Glutamatergic neuron (in vitro differentiated cells): Measurements from ENCODE around the gene FBN2. TPM values are rescaled to one million over a fixed set of nuclear protein-coding genes. Genes with fewer than 3 reads are reported as not detected.

Source experiments
- DNase-seq: peaks from one replicate; pipeline ENCODE4 v3.0.0; 2022
- H3K27ac Mint-ChIP-seq: one replicate; pipeline ENCODE4 v1.8.0; 2020; ENCODE audit warnings: mild to moderate bottlenecking, mixed read lengths, inconsistent platforms; ENCODE audit not compliant: unreplicated experiment
- H3K27me3 Mint-ChIP-seq: one replicate; pipeline ENCODE4 v1.8.0; 2020; ENCODE audit warnings: mild to moderate bottlenecking, moderate library complexity, mixed read lengths, inconsistent platforms; ENCODE audit not compliant: unreplicated experiment
- H3K36me3 Mint-ChIP-seq: one replicate; pipeline ENCODE4 v1.8.0; 2020; ENCODE audit warnings: mild to moderate bottlenecking, mixed read lengths, inconsistent platforms; ENCODE audit not compliant: unreplicated experiment
- H3K4me1 Mint-ChIP-seq: one replicate; pipeline ENCODE4 v1.8.0; 2020; ENCODE audit warnings: mild to moderate bottlenecking, low read depth, mixed read lengths, inconsistent platforms; ENCODE audit not compliant: unreplicated experiment
- H3K4me3 Mint-ChIP-seq: one replicate; pipeline ENCODE4 v1.8.0; 2020; ENCODE audit warnings: mild to moderate bottlenecking, mixed read lengths, inconsistent platforms; ENCODE audit not compliant: unreplicated experiment
- H3K9me3 Mint-ChIP-seq: one replicate; pipeline ENCODE4 v1.8.0; 2020; ENCODE audit warnings: mild to moderate bottlenecking, moderate library complexity, mixed read lengths, inconsistent platforms; ENCODE audit not compliant: unreplicated experiment
- CTCF ChIP-seq: fragments of 200-600 bp; sonication (generic); IDR thresholded peaks from one replicate; pipeline ENCODE4 v1.5.0; 2021; ENCODE audit not compliant: partially characterized antibody, unreplicated experiment
- total RNA-seq: library from RNA; stranded (reverse); fragmentation: NEBNext Ultra II Directional; extraction: Animal tissue kit (Norgen Biotek cat#: 25700); gene quantifications from one replicate; pipeline ENCODE4 v1.2.1, GENCODE V29; 2021; ENCODE audit not compliant: unreplicated experiment

FBN2 gene
- total RNA-seq, 1 donor from 2014 or later: 0.86 TPM

GRCh38 chr5:128536254-128537220, 1.5 kb downstream of the FBN2 start:
- peaks cover 5% of the 10 kb centered on the region for H3K9me3 Mint-ChIP-seq
- DNase-seq: peak; percentile 54
- H3K27ac Mint-ChIP-seq: no peak overlapping the region
- H3K36me3 Mint-ChIP-seq: no peaks in the 10 kb centered on the region
- peaks cover 2% of the 10 kb centered on the region for H3K4me1 Mint-ChIP-seq
- peaks cover 9% of the 10 kb centered on the region for H3K27me3 Mint-ChIP-seq
- TF ChIP-seq CTCF: no peak
- H3K4me3 Mint-ChIP-seq: peak overlapping the region; percentile 57

DNA sequence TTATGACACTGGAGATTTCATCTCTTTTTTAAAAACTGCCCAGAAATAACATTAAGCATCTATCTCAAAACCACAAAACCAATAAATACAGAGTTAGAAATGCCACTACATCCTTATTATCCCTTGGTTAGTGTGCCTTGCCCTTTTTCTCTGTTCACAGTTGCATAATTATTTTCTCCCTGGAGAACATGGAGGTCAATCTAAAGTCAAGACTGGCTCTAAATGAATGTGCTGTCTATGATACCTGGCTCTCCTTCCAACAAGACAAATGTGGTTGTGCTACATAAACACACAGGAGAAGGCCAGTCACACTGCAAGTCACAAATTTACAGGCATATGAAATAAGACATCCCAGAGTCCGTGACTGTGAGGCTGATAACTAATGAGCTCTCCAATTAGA, 2.8 kb downstream of the FBN2 start:
- peaks cover 5% of the 10 kb centered on the region for H3K9me3 Mint-ChIP-seq
- H3K4me3 Mint-ChIP-seq: no peak overlapping the region
- TF ChIP-seq CTCF: no peak
- no peaks in the 10 kb centered on the region for H3K36me3 Mint-ChIP-seq
- no peak overlapping the region for H3K27ac Mint-ChIP-seq
- no peak for DNase-seq
- peaks cover 9% of the 10 kb centered on the region for H3K27me3 Mint-ChIP-seq
- peaks cover 2% of the 10 kb centered on the region for H3K4me1 Mint-ChIP-seq

DNA sequence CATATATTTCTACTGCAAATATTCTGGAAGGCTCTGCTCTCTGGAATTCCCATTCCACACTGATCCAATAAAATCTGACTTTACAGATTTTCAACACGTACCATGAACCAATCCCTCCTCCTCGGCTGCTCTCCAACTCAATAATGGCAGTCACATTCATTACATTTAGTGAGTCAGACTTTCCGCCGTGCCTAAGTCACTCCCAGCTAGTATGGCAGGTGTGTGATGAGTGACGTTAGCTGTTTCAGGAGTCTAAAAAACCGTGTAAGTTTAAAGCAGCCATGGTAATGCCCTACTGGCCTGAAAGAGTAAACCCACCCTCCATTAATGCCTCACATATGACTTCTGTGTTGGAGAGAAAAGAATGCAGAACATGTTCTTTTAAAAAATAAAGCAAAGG, 3.3 kb downstream of the FBN2 start:
- Mint-ChIP-seq H3K4me1 (peaks cover 2% of the 10 kb centered on the region), H3K27me3 (peaks cover 9% of the 10 kb centered on the region), H3K36me3 (no peaks in the 10 kb centered on the region), H3K27ac (no peak overlapping the region), H3K9me3 (peaks cover 5% of the 10 kb centered on the region), H3K4me3 (no peak overlapping the region)
- TF ChIP-seq CTCF: no peak
- DNase-seq: no peak

DNA sequence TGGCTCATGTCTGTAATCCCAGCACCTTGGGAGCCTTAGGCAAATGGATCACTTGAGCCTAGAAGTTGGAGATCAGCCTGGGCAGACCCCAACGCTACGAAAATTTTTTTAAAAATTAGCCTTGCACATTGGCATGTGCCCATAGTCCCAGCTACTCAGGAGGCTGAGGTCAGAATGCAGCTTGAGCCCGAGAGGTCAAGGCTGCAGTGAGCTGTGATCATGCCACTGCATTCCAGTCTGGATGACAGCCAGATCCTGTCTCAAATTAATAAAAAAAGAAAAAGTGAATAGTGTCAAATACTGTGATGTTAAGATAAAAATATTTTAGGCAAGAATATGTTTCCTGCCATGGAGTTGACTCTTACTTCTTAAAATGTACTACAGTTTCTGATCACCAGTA, 5.3 kb downstream of the FBN2 start:
- H3K4me1 Mint-ChIP-seq: peaks cover 2% of the 10 kb centered on the region
- no peaks in the 10 kb centered on the region for H3K36me3 Mint-ChIP-seq
- TF ChIP-seq CTCF: no peak
- peaks cover 5% of the 10 kb centered on the region for H3K9me3 Mint-ChIP-seq
- peaks cover 5% of the 10 kb centered on the region for H3K27me3 Mint-ChIP-seq
- no peak overlapping the region for H3K27ac Mint-ChIP-seq
- DNase-seq: no peak
- H3K4me3 Mint-ChIP-seq: no peak overlapping the region

DNA sequence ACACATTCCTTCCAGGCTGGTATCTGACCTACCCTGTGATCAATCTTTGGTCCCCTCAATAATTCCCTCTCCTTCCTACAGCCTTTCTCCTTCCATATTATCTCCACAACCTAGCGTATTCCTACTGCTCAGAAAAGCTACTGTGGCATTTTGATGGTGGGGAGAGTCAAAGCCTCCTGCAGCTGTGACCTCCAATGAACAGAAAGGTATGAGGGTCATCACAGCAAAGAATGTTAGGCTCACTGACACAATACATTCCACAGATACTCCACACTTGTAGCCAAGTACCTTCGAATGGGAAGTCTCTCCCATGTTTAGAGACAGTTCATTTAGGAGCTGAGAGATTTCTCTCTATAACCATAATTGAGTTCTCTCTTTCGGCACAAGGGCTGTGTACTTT, 5.9 kb downstream of the FBN2 start:
- peaks cover 5% of the 10 kb centered on the region for H3K9me3 Mint-ChIP-seq
- H3K27ac Mint-ChIP-seq: no peak overlapping the region
- H3K36me3 Mint-ChIP-seq: no peaks in the 10 kb centered on the region
- no peak for TF ChIP-seq CTCF
- no peak overlapping the region for H3K4me3 Mint-ChIP-seq
- DNase-seq: no peak
- H3K27me3 Mint-ChIP-seq: peaks cover 4% of the 10 kb centered on the region
- peaks cover 2% of the 10 kb centered on the region for H3K4me1 Mint-ChIP-seq
